KMS-11 (cell line): ENCODE results near the gene CCDC183.
"Not testable (repeated sequence)": the region's sequence is repeated elsewhere in the genome, so short reads cannot be mapped to it uniquely, and the experiment has no call there.

Experiments used
- H2AFZ ChIP-seq: fragments of 200-600 bp; sonication (generic); 2 replicates; pipeline ENCODE4 v1.6.1; 2016; ENCODE audit warnings: antibody characterized with exemption, mixed run types, low read depth
- H3K27ac ChIP-seq: fragments of 200-600 bp; sonication (generic); 2 replicates; pipeline ENCODE4 v1.6.1; 2016; ENCODE audit warnings: mild to moderate bottlenecking, mixed run types
- H3K27me3 ChIP-seq: fragments of 200-600 bp; sonication (generic); 2 replicates; pipeline ENCODE4 v1.6.1; 2017; ENCODE audit warnings: mild to moderate bottlenecking, low read depth, mixed run types, moderate library complexity; ENCODE audit not compliant: insufficient read depth
- H3K36me3 ChIP-seq: fragments of 200-600 bp; sonication (generic); 2 replicates; pipeline ENCODE4 v1.6.1; 2017; ENCODE audit warnings: mild to moderate bottlenecking, mixed run types; ENCODE audit not compliant: insufficient read depth
- H3K4me1 ChIP-seq: fragments of 200-600 bp; sonication (generic); 2 replicates; pipeline ENCODE4 v1.6.1; 2016; ENCODE audit warnings: mild to moderate bottlenecking, low read depth, mixed run types; ENCODE audit not compliant: poor library complexity, severe bottlenecking
- H3K4me2 ChIP-seq: fragments of 200-600 bp; sonication (generic); 2 replicates; pipeline ENCODE4 v1.7.0; 2016; ENCODE audit warnings: mild to moderate bottlenecking, mixed run types
- H3K4me3 ChIP-seq: fragments of 200-600 bp; sonication (generic); IDR thresholded peaks from 2 replicates; pipeline ENCODE4 v1.6.1; 2017; ENCODE audit warnings: low read depth, low read length, mixed read lengths; ENCODE audit not compliant: insufficient read depth
- H3K79me2 ChIP-seq: fragments of 200-600 bp; sonication (generic); 2 replicates; pipeline ENCODE4 v1.6.1; 2016; ENCODE audit warnings: low read depth, mixed run types; ENCODE audit not compliant: insufficient read depth
- H3K9ac ChIP-seq: fragments of 200-600 bp; sonication (generic); 2 replicates; pipeline ENCODE4 v1.6.1; 2016; ENCODE audit warnings: mild to moderate bottlenecking, mixed run types
- H4K20me1 ChIP-seq: fragments of 200-600 bp; sonication (generic); 2 replicates; pipeline ENCODE4 v1.6.1; 2016; ENCODE audit warnings: mild to moderate bottlenecking, mixed run types; ENCODE audit not compliant: insufficient read depth
- TF ChIP-seq, protein P1 (sequence below): fragments of 200-600 bp; sonication (generic); conservative IDR thresholded peaks from 2 replicates; pipeline ENCODE4 v1.6.1; 2017; ENCODE audit warnings: low read depth, mild to moderate bottlenecking, antibody characterized with exemption, low read length, moderate library complexity, mixed read lengths

The CCDC183 gene

DNA sequence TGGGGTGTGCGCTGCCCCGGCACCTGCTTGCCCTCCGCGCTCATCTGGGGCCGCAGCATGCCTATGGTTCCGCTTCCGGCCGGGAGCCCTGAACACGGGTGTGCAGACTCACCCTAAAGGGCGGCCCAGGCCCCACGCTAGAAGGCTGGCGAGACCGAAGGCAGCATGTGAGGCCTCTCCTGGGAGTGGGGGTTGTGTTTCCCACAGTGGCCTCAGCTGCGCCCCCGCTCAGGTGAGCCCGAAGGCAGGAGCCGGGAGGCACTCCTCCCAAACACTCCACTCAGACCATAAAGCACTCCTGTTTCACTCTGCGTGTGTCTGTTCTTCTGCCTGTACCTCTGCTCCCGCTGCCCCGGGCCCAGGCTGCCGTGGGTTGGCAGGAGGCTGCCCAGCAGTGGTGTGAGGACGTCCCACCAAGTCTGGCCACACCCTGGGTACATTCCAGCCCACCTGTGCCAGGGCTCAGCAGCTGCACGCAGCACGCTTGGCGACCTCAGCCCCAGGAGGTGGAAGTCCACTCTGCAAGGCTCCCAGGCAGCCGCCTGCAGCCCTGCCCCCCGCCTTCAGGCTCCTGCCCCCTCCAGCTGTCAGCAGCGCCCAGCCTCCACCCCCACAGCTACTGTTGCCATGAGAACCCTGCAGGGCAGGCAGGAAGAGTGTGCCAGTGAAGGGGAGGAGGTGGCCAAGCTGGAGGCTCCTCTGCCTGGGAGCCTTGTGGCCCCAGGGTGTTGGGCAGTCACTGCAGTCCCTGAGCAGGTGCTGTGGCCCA lies 44.9 kb downstream of the CCDC183 start:
- Histone ChIP-seq H4K20me1 (no peaks in the 10 kb centered on the region), H3K4me3 (no peak overlapping the region), H3K4me1 (peaks cover 29% of the 10 kb centered on the region), H3K79me2 (no peaks in the 10 kb centered on the region), H3K27me3 (no peaks in the 10 kb centered on the region), H3K36me3 (no peaks in the 10 kb centered on the region), H3K4me2 (peak overlapping the region; percentile 42; the same call in 1 of the 2 replicates), H3K9ac (no peak overlapping the region), H3K27ac (no peak overlapping the region), H2AFZ (no peak overlapping the region)
- TF ChIP-seq, protein P1, sequence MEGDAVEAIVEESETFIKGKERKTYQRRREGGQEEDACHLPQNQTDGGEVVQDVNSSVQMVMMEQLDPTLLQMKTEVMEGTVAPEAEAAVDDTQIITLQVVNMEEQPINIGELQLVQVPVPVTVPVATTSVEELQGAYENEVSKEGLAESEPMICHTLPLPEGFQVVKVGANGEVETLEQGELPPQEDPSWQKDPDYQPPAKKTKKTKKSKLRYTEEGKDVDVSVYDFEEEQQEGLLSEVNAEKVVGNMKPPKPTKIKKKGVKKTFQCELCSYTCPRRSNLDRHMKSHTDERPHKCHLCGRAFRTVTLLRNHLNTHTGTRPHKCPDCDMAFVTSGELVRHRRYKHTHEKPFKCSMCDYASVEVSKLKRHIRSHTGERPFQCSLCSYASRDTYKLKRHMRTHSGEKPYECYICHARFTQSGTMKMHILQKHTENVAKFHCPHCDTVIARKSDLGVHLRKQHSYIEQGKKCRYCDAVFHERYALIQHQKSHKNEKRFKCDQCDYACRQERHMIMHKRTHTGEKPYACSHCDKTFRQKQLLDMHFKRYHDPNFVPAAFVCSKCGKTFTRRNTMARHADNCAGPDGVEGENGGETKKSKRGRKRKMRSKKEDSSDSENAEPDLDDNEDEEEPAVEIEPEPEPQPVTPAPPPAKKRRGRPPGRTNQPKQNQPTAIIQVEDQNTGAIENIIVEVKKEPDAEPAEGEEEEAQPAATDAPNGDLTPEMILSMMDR: no peak

DNA sequence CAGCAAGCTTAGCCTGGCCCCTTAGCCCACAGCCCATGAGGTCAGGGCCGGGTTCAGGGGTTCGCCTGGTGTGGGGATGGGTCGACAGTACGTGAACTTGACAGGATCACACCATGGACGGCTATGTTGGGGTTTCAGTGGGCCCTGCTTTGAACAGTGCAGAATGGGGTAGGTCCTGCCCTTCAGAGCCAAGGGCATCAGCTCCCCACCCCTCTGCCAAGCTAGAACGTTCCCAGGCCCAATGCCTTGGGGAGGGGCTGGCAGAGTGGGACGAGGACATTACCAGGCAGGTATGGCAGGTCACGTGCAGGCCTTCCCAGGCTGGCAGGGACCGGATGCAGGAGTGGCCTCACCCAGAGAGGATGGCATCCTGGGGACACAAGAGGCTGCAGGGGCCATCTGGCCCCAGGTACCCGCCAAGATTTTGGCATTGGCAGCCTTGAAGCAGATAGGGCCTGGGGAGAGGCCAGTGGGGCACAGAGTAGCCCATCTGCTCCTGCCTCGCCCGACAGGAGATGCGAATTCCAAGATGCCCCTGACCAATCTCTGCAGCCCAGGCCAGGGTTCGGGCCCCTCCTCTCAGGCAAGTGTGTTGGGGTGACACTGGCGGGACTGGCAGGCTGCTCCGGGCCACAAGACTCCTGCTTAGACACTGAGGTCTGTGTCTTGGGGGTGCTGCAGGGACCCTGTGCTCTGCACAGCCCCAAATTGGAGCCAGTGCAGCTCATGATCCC lies 45.7 kb downstream of the CCDC183 start:
- H3K4me2 ChIP-seq: peak overlapping the region; percentile 42; the same call in 1 of the 2 replicates
- H3K79me2 ChIP-seq, H3K4me3 ChIP-seq, H3K27me3 ChIP-seq, H3K9ac ChIP-seq, H3K36me3 ChIP-seq, H4K20me1 ChIP-seq, H2AFZ ChIP-seq, H3K27ac ChIP-seq: not testable (repeated sequence)
- H3K4me1 ChIP-seq: peaks cover 29% of the 10 kb centered on the region

DNA sequence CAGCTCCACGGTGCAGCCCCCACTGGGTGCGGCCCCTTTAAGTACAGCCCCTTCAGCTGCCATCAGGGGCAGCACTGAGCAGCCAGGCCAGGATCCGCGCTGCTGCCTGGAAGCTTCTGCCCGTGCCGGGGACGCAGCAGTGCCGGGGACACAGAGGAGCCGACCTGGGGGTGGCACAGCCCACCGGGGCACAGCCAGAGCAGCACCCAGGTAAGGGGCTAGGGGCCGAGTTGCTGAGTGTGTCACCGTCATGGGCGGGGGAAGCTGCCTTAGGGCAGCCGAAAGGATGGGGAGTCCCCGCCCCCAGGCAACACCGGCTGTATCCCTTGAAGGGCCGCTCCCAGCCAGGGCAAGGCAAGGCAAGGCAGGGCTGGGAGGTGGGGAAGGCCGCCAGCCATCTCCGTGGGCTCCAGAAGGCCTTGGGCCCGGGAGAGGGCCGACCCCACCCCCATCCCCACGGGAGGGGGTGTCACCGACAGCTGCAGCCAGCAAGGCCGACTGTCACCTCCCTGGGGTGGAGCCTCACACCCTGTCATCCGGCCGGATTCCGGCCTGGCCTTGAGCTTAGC lies 46.3 kb downstream of the CCDC183 start, which contains the start of gene AJM1:
AJM1 (plus strand) TSS at position 99 of the 569 bp plus-strand sequence. CDS start 1,937 bp downstream, outside the sequence.
- TF ChIP-seq, protein P1: peak; percentile 84
- H3K9ac ChIP-seq, H3K27me3 ChIP-seq, H3K36me3 ChIP-seq, H3K4me3 ChIP-seq, H3K79me2 ChIP-seq, H4K20me1 ChIP-seq, H2AFZ ChIP-seq: not testable (repeated sequence)
- peak within 1 kb of the TSS; percentile 69 for H3K4me2 ChIP-seq
- peak within 1 kb of the TSS; percentile 57 for H3K27ac ChIP-seq
- peaks cover 29% of the 10 kb centered on the region for H3K4me1 ChIP-seq

DNA sequence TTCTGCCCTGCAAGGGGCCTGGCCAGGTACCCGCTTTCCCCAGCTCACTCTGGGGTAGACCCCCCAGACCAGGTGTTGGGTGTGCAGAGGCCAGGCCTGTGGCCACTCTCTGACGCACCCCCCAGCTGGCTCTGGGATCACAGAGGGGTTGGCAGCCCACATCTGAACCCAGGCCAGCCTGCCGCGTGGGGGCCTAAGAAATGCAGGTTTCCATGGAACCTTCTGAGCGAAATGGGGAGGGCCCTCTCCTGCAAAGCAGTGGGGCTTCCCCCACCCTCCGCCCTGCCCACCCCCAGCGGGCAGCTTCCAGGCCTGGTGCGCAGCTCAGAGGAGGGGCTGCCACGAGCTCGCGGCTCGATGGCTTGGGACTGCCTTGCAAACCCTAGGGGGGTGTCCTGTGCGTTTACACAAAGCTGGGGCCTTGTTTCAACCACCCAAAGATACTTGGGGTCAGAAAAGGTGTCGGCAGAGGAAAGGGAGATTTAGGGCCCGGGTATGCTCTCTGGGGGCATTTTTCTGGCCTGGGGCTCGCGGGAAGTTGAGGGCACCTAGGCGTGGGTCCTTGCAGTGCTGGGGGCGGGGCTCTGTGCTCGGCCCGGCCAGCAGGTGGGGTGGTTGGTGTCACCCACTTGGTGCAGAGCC lies 47.1 kb downstream of the CCDC183 start:
- peak overlapping the region; percentile 57 for H3K27ac ChIP-seq
- H3K27me3 ChIP-seq, H3K36me3 ChIP-seq, H4K20me1 ChIP-seq, H2AFZ ChIP-seq, H3K79me2 ChIP-seq, H3K4me3 ChIP-seq, H3K9ac ChIP-seq: not testable (repeated sequence)
- H3K4me2 ChIP-seq: peak overlapping the region; percentile 69
- H3K4me1 ChIP-seq: peaks cover 29% of the 10 kb centered on the region
